CD4-positive, alpha-beta T cell treated with Interleukin-15 for 1 hour (primary cell): ENCODE data around the gene RNF13.

ENCODE experiments used
- DNase-seq: peaks from one replicate; pipeline ENCODE4 v3.0.0-alpha.2; 2020

Gene RNF13, protein sequence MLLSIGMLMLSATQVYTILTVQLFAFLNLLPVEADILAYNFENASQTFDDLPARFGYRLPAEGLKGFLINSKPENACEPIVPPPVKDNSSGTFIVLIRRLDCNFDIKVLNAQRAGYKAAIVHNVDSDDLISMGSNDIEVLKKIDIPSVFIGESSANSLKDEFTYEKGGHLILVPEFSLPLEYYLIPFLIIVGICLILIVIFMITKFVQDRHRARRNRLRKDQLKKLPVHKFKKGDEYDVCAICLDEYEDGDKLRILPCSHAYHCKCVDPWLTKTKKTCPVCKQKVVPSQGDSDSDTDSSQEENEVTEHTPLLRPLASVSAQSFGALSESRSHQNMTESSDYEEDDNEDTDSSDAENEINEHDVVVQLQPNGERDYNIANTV

DNA sequence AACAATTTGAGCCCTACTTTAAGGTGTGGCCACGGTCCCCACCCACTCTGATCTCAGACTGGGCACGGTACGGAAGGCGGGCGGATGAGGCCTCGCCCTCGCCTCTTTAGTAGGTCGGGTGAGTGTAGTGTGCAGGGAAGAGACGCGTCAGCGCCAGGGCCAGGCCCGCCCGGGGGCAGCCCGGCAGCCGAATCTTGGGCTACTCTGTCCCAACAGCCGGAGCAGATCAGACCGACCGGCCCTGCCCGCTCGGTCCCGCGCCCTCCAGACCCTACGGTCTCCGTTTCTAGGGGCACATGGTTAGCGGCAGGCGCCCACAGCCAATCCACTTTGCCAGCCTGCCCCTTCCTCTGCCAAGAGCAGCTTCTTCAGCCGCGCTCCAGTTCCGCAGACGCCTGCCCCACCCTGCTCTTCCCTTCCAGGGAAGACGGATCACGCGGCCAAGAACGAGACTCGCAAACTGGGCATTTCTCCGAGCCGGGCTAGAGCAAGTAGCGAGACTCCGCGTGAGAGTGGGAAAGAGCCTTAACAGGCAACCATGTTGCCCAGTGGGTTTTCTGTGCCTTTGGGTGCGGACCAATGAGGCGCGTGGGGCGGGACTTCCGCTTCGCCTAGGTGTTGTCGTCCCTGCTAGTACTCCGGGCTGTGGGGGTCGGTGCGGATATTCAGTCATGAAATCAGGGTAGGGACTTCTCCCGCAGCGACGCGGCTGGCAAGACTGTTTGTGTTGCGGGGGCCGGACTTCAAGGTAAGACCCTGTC, at the start of gene RNF13:
TSS of gene RNF13 (plus strand) at position 610 of the 761 bp plus-strand sequence. CDS start 32,812 bp downstream, outside the sequence.
- DNase-seq: peak; percentile 91

DNA sequence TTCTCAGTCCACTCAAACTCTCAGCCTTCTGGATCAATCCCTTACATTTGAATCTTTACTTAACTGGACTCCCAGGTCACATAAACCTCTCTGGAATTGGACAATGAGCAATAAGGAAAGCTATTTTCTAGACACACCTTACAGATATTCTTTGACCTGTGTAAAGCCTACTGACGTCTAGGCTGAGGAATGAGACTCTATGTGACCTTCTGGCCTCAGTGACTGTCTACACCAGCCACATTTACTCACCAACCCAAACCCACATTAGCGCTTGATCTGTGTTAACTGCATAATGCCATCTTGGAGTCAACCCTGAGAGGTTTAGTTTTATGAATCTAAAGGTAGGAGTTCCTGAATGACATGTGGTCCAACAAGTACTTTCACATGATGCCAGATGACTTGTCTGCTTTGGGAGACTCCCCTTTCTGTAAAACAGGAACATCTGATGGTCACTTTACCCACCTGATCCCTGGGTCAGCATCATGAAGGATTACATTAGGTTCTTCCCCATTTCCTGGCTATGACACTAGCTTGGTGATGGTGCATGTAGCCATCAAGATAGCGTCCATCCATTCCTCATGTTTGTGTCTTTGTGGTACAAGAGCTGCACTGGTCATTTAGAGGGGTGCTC, 49.3 kb upstream of the RNF13 start:
- no peak for DNase-seq

DNA sequence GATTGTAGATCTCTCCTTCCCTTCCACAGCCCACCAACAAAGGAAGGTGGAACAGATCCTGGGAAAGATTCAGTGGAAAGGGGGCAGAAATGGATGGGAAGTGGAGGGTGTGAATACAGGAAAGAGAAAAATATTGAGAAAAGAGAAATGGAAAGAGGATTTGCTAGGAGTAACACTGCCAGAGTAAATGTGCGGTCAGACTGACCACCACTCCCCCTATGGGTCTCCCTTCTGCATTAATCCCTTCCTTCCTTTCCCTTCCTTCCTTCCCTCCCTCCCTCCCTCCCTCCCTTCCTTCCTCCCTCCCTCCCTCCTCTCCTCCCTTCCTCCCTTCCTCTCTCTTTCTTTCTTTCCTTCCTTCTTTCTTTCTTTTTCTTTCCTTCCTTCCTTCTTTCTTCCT, 48.7 kb upstream of the RNF13 start:
- no peak for DNase-seq

DNA sequence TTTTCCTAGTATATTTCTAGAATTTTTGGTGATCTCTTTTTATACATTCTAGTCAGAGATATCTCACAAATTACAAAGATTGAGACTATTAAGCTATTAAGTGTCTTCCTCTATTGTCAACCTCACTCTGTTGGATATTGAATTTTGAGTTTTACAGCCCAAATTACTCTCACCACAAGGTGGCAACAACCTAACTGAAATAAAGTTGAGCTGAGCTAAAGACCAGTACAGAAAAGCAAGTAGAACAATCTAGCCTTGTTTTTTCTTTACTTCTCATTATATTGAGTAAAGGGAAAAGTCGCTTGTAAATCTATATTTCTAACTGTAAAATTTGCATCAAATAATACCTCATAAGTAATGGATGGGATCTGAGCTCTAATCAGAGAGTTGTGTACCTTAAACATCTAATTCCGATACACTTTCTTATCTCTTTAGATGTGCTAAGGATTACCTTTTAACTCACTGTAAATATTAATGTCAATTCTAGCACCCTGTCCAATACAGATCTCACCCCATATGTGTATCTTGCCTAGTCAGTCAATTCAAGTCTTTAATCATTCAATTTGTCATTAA, 47.2 kb upstream of the RNF13 start:
- DNase-seq: no peak

DNA sequence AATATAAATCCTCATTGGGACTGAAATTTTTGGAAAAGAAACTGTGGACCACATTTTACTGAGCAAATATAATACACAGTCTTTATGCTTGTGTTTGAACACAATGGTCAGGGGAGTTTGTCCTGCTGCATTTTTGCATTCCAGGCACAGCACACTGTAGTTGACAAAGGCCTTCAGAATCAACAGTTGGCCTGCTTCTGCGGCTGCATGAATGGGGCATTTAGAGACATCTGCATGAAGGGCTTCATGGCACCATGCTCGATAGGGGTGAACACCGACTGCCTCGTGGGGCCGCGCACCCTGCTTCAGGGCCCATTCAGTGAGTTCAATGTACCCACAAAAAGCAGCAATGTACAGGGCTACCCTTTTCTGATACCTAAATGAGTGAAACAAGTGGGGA, 45.3 kb upstream of the RNF13 start:
- no peak for DNase-seq

DNA sequence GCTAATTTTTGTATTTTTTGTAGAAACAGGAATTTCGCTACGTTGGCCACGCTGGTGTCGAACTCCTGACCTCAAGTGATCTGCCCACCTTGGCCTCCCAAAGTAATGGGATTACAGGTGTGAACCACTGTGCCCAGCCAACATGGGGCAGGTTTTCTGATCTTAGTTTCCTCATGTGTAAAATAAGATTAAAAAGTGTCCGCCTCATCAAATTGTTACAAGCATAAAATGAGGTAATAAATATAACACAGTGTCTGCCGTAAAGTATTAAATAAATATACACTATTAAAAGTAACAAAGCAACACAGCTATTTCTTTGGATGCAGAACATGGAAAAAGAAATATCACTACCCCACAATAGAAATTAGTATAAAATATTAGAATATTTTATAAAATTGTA, 44.3 kb upstream of the RNF13 start:
- DNase-seq: no peak

DNA sequence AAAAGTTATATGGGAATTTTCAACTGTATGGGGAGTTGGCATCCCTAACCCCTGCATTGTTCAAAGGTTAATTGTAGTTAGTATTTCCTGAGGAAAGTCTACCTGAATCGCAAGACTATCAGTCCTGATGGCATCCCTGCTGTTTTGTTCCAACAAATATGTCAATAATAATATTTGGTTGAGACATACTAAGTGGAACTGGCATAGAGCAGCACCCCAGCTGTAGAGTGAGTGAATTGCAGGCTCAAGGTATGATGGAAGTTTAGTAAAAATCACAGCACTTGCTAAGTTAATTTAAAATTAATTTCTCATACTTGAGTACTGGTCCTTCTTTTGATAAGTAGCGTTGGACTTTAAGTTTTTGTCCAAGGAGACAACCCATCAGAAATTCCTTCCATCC, 42.8 kb upstream of the RNF13 start:
- no peak for DNase-seq

DNA sequence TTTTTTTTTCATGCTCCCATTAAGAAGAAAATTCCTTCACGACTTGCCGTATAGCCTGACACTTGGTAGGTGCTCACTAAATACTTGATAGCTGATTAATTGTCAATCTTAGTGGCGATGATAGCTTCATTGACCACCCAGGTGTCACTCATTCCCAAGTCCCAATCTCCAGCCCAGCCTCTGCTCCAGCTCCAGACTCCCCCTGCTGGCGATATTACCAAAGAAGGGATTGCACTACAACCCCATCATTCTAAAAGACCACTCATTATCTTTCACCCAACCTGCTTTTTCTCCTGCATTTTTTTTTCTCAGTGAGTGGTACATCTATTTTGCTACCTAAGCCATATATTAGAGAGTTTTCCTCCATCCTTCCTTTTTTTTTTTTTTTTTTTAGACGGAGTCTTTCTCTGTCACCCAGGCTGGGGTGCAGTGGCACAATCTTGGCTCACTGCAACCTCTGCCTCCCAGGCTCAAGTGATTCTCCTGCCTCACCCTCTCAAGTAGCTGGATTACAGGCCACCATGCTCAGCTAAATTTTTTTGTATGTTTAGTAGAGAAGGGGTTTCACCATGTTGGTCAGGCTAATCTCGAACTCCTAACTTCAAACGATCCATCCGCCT, 41.3 kb upstream of the RNF13 start:
- no peak for DNase-seq

DNA sequence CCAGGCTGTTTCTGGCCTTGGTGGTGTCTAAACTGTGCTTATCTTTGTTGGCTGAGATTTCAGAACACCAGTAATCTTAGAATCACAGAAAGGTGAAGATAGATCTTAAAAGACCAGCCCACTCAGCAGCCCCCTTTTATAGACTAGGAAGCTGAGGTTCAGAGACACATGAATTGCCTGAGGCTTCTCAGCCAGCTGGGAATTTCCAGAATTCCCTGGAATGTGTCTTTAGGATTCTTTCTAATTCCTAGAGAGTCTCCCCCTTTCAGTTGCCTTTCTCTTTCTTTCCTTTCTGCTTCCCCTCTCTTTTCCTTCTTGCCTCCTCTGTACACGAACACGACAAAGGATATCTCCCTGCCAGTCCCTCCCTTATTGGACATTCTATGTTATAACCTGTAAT, 40.2 kb upstream of the RNF13 start:
- DNase-seq: no peak

DNA sequence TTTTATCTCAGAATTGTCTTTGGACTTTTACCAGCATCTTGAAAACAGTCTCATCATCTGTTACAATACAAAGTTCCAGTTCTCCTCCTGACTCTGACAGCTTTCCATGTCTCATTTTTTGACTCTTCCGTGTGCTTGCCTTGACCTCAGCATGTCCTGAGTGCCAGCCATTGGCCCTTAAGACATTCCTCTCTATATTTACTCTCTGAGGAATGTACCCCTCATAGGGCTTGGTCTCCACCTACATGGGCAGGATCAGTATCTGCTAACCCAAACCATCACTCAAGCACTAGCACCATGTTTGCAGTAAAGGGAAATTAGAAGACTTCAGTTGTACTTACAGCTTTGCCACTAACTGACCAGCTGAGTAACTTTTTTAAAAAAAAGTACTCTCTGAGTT, 36.8 kb upstream of the RNF13 start:
- DNase-seq: no peak

DNA sequence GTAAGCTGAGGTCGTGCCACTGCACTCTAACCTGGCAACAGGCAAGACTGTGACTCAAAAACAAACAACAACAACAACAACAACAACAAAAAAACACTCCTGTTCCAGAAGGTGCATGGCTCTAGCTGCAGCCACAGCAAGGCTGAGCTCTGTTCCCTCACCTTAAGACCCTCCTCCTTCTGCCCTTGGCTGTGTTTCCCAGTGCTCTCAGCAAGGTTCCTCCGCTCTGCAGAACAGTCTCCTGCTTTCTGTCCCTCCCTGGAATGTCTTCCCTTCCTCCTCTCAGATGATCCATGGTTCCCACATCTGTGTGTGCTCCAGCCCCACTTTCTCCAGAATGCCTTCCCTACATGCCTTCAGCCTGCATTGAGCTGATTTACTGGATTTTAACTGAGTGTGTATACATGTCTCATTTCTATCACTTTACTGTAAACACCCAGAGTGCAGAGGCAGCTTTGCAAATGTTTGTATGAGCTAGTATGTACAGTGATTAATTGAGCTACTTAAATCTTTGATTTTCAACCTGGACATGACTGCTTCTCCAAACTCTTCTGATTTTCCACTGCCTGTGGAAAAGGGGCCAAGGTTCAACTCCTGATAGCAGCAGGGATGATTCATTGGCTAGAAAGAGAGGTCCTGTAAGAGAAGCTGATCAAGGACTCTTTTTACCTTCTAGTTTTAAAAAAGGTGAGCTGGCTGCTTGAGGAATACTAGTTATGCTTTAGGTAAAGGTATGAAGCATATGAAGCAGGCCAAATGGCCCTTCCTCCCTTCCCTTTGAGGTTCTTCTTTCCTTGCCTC, 35.4 kb upstream of the RNF13 start:
- no peak for DNase-seq

DNA sequence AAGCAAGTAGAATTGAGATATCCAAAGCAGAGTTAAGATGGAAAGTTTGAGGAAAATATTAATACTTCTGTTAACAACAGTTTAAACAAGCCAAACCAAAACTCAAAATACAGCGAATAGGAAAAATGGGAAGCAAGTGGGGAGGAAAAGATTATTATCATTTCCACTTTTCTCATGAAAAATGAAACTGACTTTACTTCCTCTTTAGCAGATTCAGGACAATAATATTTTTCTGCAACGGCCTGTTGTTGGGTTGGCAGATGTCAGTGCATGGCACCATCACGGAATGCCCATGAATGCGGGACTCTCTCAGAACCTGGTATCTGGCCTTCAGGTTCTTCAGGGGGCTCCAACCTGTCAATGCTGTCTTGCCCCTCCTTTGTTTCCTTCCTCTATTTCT, 31.8 kb upstream of the RNF13 start:
- DNase-seq: peak; percentile 46

DNA sequence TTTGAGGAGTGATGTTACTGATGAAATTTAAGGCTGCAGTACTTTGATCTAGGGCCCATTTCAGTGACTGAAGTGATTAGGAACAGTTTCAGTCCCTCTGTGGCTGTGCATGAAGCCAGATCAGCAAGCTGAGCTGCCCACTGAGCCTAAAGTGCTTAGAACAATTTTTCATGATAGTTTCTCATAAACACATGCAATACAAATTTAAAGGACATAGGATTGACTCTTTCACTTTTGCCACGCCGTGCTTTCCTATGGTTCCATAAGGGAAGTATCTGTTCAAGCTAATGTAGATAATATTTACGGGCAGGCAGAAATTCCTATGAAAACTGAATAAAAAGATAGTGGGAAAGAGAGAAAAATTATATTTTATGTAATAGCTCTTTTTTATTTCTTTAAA, 31.3 kb upstream of the RNF13 start:
- DNase-seq: no peak

DNA sequence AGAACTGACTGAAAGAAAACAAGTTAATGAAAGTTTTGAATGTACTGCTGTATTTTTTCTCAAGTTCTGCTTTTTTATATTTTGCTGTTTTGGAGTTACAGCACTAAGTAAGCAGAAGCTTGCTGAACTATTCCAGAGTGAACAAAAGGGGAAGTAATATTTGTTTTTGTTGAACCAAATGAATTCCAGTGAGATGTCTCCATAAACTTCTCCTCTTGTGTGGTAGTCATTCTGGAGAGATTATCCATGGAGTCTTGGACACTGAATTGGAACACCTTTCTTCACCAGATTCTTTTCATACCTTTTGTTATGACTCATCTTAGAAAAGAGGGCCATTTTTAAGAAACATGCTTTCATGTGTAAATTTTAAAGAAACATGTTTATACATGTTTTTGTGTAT, 29.4 kb upstream of the RNF13 start:
- no peak for DNase-seq

DNA sequence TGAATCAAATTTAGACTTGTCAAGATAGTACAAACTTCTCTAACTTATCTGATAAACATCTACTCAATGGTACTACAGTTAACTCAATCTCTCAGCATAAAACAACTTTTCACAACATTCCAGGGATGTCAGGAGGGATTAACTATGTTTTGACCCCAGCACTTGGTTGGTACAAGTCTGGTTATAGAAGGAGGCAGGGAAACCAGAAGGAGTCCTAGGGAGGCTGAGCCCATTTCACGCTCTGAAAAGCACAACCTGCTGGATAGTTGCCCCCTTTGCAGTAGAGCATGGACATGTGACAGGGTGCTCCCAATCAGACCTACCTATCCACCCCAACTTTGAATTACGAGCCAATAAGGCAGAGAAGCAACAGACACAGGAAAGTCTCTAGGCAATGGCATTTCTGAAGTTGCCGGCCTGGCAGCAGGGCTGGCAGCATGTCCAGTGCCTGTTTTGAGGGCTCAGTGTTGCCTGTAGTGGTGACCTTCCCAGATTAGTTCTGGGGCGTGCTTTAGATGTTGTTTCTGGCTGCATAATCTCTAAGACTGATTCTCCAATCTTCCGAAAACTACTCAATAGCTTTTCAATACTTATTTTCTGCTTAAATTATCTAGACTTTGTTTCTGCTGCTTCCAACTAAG, 28.8 kb upstream of the RNF13 start:
- no peak for DNase-seq

DNA sequence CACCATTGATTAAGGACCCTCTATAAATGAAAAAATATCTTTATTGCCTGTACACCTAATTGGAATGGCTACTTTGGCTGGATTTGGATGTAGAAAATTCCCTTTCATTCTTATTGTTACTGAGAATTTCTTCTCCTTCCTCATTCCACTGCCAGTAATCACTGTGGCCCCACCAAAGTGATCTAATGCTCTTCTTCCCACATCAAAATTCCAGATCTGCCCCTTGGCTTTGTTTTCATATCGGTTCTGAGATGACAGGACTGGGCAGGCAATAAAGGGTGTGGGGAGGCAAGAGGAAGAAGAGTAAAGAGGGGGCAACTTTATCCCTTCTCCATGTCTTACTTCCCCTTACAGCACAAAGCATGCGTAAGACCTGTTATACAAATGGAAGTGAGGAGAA, 22.7 kb upstream of the RNF13 start:
- no peak for DNase-seq

DNA sequence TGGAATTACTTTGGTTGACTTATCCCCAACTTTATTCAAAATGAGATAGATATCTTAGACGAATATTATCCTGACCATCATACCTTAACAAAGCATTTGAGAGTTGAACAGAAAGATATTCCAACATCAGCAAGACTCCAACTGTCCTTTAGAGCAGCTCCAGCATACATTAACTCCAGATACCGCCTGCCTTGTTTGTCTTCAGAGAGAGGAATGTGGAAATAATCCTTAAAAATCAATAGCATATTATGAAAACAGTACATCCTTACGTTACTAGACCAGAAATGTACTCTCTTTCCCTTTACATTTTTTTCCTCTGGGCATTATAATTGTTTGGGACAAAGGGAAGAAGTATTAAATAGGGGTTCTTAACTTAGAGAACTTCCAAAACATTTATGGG, 22.3 kb upstream of the RNF13 start:
- no peak for DNase-seq

DNA sequence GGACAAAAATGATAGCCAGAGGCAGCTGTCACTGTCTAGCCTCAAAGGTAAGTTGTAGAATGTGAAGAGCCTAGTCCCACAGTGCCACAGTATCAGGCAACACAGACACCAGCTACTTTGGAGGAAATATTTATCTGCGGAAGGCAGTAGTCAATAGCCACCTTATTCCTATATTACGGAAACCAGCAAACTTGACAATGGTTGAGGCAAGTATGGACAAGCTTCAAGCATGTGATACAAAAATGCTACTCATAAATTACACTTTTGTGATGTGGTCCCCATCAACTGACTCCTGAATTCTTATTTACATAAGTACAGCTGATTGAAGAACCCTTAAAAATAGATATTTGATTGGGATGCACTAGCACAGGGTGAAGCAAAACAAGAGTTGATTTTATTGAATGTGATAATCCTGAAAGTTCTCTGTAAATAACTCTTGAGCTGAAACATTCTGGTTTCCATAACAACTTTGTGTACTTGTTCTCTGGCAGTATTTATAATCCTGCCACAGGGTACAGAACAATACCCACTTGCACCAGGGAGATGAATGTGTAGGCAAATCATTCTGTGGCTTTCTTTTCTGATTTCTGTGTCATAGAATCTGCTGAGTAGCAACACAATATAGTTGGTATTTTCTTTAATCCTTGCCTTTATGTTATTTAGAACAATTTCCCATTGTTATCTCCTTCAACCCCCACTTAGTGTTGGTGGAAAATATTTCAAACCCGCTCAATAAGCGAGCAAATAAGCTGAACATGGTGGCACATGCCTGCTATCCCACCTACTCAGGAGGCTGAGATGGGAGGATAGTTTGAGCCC, 20.4 kb upstream of the RNF13 start, which contains the start of gene ANKUB1:
TSS of gene ANKUB1 (minus strand) at position 103 of the 819 bp plus-strand sequence. CDS start 188 bp downstream, outside the sequence.
- DNase-seq: no peak

DNA sequence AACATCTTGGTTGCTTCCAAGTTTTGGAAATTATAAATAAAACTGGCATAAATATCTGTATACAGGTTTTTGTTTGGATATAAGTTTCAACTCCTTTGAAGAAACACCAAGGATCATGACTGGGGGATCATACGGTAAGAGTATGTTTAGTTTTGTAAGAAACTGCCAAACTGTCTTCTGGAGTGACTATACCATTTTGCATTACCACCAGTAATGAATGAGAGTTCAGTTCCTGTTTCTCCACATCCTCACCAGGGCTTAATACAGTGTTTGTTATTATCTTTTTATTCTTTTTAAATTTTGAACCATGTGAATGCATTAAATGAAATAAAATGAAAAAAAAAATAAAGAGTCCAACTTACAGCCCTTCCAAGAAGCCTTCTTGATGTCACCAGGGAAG, 17.0 kb upstream of the RNF13 start:
- DNase-seq: no peak

DNA sequence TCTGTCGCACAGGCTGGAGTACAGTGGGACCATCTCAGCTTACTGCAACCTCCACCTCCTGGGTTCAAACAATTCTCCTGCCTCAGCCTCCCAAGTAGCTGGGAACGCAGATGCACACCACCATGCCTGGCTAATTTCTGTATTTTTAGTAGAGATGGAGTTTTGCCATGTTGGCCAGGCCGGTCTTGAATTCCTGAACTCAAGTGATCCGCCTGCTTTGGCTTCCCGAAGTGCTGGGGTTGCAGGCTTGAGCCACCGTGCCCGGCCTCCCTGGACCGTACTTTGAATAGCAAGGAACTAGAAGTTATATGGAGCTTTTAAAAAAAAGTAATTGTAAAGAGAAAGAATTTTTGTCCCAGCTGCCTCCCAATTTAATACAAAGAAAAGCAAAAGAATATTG, 12.3 kb upstream of the RNF13 start:
- no peak for DNase-seq

DNA sequence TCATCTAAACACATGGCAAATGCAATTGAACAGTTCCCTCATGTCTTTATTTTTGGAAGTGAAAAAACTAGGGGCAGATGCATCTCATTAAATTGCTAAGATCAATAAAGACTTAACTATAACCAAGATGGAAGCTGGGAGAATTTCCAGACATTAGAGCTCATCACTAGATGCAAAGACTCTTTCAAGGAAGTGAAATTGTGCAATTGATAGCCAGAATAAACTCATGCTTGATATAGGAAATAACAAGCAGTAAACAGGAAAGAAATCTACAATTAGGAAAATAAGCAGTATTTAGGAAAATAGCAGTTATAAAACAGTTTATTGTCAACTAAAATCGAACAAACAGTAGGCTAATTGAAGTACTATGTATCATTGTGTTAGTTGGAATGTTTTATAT, 11.8 kb upstream of the RNF13 start:
- no peak for DNase-seq
